GM15510 (cell line): Measurements from ENCODE around the gene TRIM4.

ENCODE experiments used
- POLR2A ChIP-seq: IDR thresholded peaks from 3 replicates; pipeline ENCODE4 v1.6.1; 2011; ENCODE audit warnings: borderline replicate concordance; ENCODE audit not compliant: insufficient read length; ENCODE audit errors: extremely low read depth

The TRIM4 gene

DNA sequence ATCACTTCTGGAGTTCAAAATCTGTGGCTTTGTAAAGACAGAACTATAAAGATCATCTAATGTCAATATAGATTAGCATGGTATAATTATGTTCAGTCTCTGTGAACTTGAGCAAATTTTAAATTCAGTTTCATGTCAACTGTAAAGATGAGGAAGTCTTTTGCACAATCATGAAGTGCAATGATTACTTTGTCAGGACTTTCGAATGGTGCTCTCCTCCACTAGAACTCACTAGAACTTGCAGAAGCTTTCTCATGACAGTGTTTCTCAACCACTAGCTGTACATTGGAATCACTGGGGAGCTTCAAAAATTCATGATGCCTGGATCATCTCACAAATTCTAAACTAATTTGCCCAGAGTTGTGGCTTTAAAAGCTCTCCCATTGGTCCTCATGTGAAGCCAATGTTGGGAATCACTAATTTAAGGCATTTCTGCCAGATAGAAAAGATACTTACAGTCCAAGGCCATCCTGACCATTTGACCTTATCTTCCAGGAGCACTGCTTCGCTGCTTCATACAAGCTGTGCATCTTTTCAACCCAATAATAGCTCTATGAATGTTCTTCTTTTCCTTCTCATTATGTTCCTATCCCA lies 55.4 kb downstream of the TRIM4 start:
- TF ChIP-seq POLR2A, result no peak

DNA sequence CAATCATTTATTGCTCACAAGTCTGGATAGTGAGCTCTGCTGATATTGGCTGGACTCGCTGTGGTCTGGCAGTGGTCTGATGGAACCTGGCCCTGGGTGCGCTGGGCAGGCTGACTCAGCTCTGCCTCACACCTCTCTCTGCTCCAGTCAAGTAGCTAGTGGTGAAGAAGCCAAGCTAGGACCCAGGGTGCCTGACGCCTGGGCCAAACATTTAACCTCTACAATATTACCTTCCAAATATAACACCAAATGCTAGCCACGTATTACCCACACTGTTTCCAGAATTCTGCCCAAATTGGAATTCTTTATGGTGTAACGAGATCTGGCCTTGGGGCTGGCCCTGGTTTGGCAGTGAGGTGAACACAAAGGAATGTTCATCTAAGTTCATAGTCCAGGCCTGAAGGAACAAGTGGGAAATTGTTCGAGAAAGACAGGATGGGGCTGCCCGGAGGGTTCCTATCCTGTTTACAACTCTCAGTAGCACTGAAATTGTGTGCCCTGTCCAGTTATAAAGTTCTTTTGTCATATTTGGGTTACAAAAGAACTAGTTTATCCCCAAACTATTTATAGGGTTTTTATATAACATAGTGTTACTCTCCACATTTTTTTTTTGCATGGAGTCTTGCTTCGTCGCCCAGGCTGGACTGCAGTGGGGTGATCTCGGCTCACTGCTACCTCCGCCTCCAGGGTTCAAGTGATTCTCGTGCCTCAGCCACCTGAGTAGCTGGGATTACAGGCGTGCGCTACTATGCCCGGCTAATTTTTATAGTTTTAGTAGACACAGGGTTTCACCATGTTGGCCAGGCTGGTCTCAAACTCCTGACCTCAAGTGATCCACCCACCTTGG lies 58.8 kb downstream of the TRIM4 start:
- TF ChIP-seq POLR2A, result no peak

DNA sequence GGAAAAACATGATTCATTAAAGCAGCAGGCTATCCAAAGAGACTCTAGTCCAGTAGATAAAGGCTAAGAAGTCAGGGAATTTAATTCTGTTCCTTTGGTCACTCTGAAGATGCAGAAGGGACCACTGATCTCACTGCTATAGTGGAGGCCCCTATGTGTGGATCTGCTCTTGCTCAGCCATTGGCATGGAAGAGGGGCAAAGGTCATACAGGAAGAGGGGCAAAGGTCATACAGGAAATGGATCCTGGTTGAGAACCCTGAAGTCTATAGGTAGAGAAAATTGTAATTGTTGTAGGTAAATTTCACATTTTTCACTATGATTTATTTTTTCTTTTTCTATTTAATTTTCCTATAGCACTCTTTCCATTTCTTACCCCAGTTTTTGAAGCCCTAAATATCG lies 64.1 kb downstream of the TRIM4 start:
- TF ChIP-seq POLR2A, result no peak

DNA sequence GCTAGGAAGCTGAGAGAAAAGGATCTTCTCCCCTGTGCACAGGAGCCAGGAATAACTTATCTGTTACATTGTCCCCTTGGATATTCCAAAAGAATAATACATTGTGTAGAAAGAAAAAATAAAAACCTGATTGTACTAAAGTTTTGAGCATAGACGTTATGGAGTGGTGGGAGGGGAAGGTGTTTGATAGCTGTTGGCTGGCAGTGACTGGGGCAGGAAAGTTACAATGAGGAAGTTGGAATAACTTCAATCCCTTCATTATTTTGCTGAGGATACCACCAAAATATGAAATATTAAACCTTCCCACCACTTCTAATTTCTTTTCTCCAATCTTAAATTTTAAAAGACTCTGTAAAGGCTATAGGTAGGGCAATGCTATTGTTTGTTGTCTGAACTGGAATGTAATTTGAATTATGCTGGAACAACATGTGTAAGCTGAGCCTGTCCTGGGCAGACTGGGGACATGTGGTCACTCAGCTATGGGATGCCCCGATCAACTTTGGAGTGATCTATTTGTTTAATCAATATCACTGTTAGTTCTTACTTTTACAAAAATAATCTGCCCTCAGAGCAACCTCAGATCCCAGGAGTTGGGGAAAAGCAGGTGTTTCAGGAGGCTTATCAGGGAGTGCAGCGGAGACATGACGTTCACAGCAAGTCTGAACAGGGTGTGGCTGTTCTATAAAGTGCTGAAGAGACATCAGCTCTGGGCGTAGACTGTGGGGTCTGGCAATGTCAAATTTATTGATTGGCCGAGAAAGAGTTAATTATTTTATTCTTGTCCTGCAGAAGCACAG lies 70.7 kb downstream of the TRIM4 start:
- no peak for TF ChIP-seq POLR2A

DNA sequence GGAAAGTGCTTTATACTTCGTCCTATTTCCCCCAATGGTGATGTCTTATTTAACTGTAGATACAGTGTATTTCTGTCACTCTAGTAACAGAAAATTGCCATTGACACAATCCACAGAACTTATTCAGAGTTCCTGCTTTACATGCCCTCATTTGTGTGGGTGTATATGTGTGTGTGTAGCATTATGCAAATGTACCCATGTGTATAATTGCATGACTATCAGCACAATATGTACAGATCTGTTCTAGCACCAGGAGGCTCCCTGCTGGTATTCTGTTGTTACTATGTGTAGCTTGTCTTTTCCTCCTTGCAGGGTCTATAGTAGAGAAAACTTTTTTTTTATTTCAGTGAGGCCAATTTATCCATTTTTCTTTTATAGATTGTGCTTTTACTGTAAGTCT lies 75.0 kb downstream of the TRIM4 start:
- TF ChIP-seq POLR2A, result no peak

DNA sequence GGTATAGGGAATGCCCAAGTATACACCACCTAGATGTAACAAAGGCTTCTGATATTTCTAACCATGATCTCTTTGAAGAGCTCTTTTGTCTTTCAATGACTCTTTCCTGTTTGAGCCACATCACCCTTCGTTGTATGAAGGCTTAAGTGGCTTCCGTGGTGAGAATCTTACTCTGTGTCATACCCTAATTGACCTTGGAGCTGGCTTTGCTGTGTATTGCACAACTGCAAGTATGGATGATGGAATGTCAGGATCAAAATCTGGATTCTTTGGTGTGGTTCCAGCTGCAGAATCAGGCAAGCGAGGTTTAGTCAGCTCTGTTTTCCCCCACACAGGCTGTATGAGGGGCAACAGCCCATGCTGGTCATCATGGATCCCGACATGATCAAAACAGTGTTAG lies 75.5 kb downstream of the TRIM4 start:
- no peak for TF ChIP-seq POLR2A

DNA sequence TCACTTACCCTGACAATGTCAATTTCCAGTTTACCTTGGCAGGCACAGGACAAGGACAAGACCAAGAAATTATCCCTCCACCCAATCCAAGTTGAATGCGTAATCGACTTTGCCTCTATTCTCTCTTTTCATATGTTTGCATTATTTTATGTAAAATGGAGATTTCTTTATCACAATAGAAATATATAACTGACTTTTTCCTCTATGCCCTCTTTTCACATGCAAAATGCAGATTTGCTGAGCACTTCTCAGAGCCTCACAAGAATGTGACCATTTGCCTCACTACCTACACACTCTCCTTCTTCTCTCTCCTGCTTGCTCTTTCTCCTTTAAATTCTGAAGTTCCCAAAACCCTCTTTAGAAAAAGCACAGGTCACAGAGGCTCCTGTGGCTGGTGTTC lies 76.4 kb downstream of the TRIM4 start:
- TF ChIP-seq POLR2A, result no peak
